OCI-LY1 (cell line): ENCODE results near the gene RNF40.

Experiments used
- H2AFZ ChIP-seq: fragments of 200-600 bp; sonication (generic), shearing (Covaris generic); 2 replicates; pipeline ENCODE4 v1.6.0; 2014; ENCODE audit warnings: antibody characterized with exemption, mild to moderate bottlenecking, low read length
- H3F3A ChIP-seq: fragments of 200-600 bp; sonication (generic), shearing (Covaris generic); 2 replicates; pipeline ENCODE4 v1.6.0; 2014; ENCODE audit warnings: mild to moderate bottlenecking, antibody characterized with exemption, low read length, moderate library complexity; ENCODE audit not compliant: insufficient read depth
- H3K27ac ChIP-seq: fragments of 200-600 bp; sonication (generic); 2 replicates; pipeline ENCODE4 v1.5.1; 2014; ENCODE audit warnings: low read length, mixed run types, mild to moderate bottlenecking, low read depth; ENCODE audit not compliant: poor library complexity, severe bottlenecking
- H3K27me3 ChIP-seq: fragments of 200-600 bp; sonication (generic); 2 replicates; pipeline ENCODE4 v1.6.0; 2014; ENCODE audit warnings: antibody characterized with exemption, mild to moderate bottlenecking, low read length, moderate library complexity; ENCODE audit not compliant: insufficient read depth
- H3K36me3 ChIP-seq: fragments of 200-600 bp; sonication (generic); 2 replicates; pipeline ENCODE4 v1.6.1; 2014; ENCODE audit warnings: mild to moderate bottlenecking, antibody characterized with exemption, low read length, moderate library complexity, mixed read lengths; ENCODE audit not compliant: insufficient read depth
- H3K4me1 ChIP-seq: fragments of 200-600 bp; sonication (generic); 2 replicates; pipeline ENCODE4 v1.5.1; 2014; ENCODE audit warnings: mild to moderate bottlenecking, low read length, moderate library complexity; ENCODE audit not compliant: insufficient read depth, severe bottlenecking
- H3K4me2 ChIP-seq: fragments of 200-600 bp; sonication (generic), shearing (Covaris generic); 2 replicates; pipeline ENCODE4 v1.6.1; 2014; ENCODE audit warnings: low read length
- H3K4me3 ChIP-seq: fragments of 200-600 bp; sonication (generic); 2 replicates; pipeline ENCODE4 v1.5.1; 2014; ENCODE audit warnings: low read length, low read depth, mild to moderate bottlenecking, mixed read lengths; ENCODE audit not compliant: poor library complexity, severe bottlenecking
- H3K79me2 ChIP-seq: fragments of 200-600 bp; shearing (Covaris generic); 2 replicates; pipeline ENCODE4 v1.6.1; 2016; ENCODE audit warnings: mixed run types, low read length, mixed read lengths; ENCODE audit not compliant: insufficient read depth
- H3K9ac ChIP-seq: fragments of 200-600 bp; sonication (generic), shearing (Covaris generic); 2 replicates; pipeline ENCODE4 v1.6.1; 2014; ENCODE audit warnings: mild to moderate bottlenecking, low read length, mixed read lengths
- H3K9me2 ChIP-seq: fragments of 200-600 bp; sonication (generic), shearing (Covaris generic); 2 replicates; pipeline ENCODE4 v1.6.1; 2014; ENCODE audit warnings: low read depth, mild to moderate bottlenecking, low read length, mixed read lengths
- H3K9me3 ChIP-seq: fragments of 200-600 bp; shearing (Covaris generic); 2 replicates; pipeline ENCODE4 v1.6.1; 2014; ENCODE audit warnings: low read length, mixed read lengths
- H4K20me1 ChIP-seq: fragments of 200-600 bp; sonication (generic), shearing (Covaris generic); 2 replicates; pipeline ENCODE4 v1.6.0; 2016; ENCODE audit warnings: mild to moderate bottlenecking, low read length; ENCODE audit not compliant: insufficient read depth
- CTCF ChIP-seq: fragments of 200-600 bp; sonication (generic), shearing (Covaris generic); IDR thresholded peaks from 2 replicates; pipeline ENCODE4 v1.5.1; 2017; ENCODE audit warnings: mild to moderate bottlenecking, antibody characterized with exemption, low read length, moderate library complexity, mixed read lengths
- EZH2 ChIP-seq: fragments of 200-600 bp; sonication (generic), shearing (Covaris generic); IDR thresholded peaks from 2 replicates; pipeline ENCODE4 v1.8.0; 2017; ENCODE audit warnings: borderline replicate concordance, mixed run types, mild to moderate bottlenecking, antibody characterized with exemption, low read length, moderate library complexity, mixed read lengths

The RNF40 gene

GRCh38 chr16:30764816-30765465 is 2.8 kb downstream of the RNF40 start:
- Histone ChIP-seq H3K27ac (no peak overlapping the region), H3K9me2 (no peaks in the 10 kb centered on the region), H3F3A (no peaks in the 10 kb centered on the region), H3K27me3 (no peaks in the 10 kb centered on the region), H3K9me3 (no peaks in the 10 kb centered on the region), H3K4me1 (peaks cover 29% of the 10 kb centered on the region), H3K4me3 (no peak overlapping the region), H2AFZ (no peak overlapping the region), H4K20me1 (no peaks in the 10 kb centered on the region), H3K9ac (no peak overlapping the region), H3K36me3 (peaks cover 73% of the 10 kb centered on the region), H3K79me2 (no peaks in the 10 kb centered on the region; the same call in 1 of the 2 replicates), H3K4me2 (no peak overlapping the region)
- no peak for TF ChIP-seq CTCF
- no peak for TF ChIP-seq EZH2

GRCh38 chr16:30766206-30766932 is 4.2 kb downstream of the RNF40 start:
- TF ChIP-seq EZH2 (no peak), CTCF (no peak)
- no peaks in the 10 kb centered on the region; the same call in 1 of the 2 replicates for H3K79me2 ChIP-seq
- no peaks in the 10 kb centered on the region for H3F3A ChIP-seq
- H3K4me3 ChIP-seq = no peak overlapping the region
- peaks cover 82% of the 10 kb centered on the region for H3K36me3 ChIP-seq
- H3K4me2 ChIP-seq = no peak overlapping the region
- no peak overlapping the region for H3K9ac ChIP-seq
- no peak overlapping the region for H3K27ac ChIP-seq
- H2AFZ ChIP-seq = no peak overlapping the region
- peaks cover 17% of the 10 kb centered on the region for H3K4me1 ChIP-seq
- H3K27me3 ChIP-seq = no peaks in the 10 kb centered on the region
- H3K9me3 ChIP-seq = no peaks in the 10 kb centered on the region
- no peaks in the 10 kb centered on the region for H3K9me2 ChIP-seq
- H4K20me1 ChIP-seq = no peaks in the 10 kb centered on the region

- H3K27me3 ChIP-seq = no peaks in the 10 kb centered on the region
- no peak for TF ChIP-seq CTCF
- TF ChIP-seq EZH2 = no peak
- H3K4me1 ChIP-seq = peaks cover 17% of the 10 kb centered on the region
- H4K20me1 ChIP-seq = no peaks in the 10 kb centered on the region
- no peak overlapping the region for H3K27ac ChIP-seq
- H3K79me2 ChIP-seq = no peaks in the 10 kb centered on the region; the same call in 1 of the 2 replicates
- H3K9me3 ChIP-seq = no peaks in the 10 kb centered on the region
- no peaks in the 10 kb centered on the region for H3F3A ChIP-seq
- peaks cover 87% of the 10 kb centered on the region for H3K36me3 ChIP-seq
- no peaks in the 10 kb centered on the region for H3K9me2 ChIP-seq
- no peak overlapping the region for H2AFZ ChIP-seq
- no peak overlapping the region for H3K4me3 ChIP-seq
- H3K4me2 ChIP-seq = no peak overlapping the region
- H3K9ac ChIP-seq = no peak overlapping the region
Observed at GRCh38 chr16:30766933-30767284, 4.8 kb downstream of the RNF40 start.
